Adipose tissue (tissue), 3 donors: ENCODE results near the gene NKAIN2. TPM values are rescaled to one million over a fixed set of nuclear protein-coding genes. Genes with fewer than 3 reads are reported as not detected.
"Not testable (repeated sequence)": the region's sequence is repeated elsewhere in the genome, so short reads cannot be mapped to it uniquely, and the experiment has no call there.

Experiments
- H3K27ac ChIP-seq: one replicate; pipeline ENCODE4 v1.5.1; 2013; ENCODE audit warnings: low read depth, low read length
- WGBS, 3 donors: extraction: QIAGEN DNeasy Blood & Tissue Kit; methylation state at CpG; one replicate each; pipeline ENCODE4 v1.1.7; 2013; 5-methylcytosine and 5-hydroxymethylcytosine counted together
- polyA plus RNA-seq, 3 donors: library from polyadenylated mRNA; stranded (reverse); fragments of 200-250 nt; gene quantifications; one replicate each; pipeline ENCODE4 v1.2.3, GENCODE V29; 2013
- donor health status: healthy with polysubstance abuse.
- donor health status: Bipolar disorder and iron deficiency.
- donor health status: healthy.

Gene NKAIN2
- polyA plus RNA-seq, 3 donors = 0.07 to 0.67 TPM; not detected in 1

DNA sequence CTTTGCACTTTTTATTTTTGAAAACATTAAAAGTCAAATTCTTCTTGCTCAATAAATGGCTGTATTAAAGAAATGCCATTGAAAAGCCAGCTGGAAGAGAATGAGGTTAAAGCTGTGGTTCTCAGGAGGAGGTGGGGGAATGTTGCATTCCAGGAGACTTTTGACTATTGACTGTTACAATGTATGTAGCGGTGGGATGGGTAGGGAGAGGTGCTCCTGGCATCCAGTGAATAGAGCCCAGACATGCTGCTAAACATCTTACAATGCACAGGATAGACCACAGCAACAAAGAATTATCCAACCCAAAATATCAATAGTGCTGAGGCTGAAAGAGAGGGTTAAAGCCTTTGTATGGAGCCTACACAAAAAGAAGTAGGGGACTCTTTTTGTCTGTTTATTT lies 295.9 kb downstream of the NKAIN2 start:
- 52 to 96% (median 95%) methylated on average over 1 of the region's 1 CpG for WGBS, 3 donors
- H3K27ac ChIP-seq = no peak overlapping the region

DNA sequence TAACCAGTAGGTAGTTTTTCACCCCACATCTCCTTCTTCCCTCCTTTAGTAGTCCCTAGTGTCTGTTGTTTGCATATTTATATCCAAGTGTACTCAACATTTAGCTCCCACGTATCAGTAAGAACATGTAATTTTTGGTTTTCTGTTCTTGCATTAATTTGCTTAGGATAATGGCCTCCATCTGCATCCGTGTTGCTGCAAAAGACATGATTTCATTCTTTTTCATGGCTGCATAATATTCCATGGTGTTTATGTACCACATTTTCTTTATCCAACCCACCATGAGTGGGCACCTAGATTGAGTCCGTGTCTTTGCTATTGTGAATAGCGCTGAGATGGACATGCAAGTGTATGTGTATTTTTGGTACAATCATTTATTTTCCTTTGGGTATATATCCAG lies 306.8 kb downstream of the NKAIN2 start:
- WGBS, 3 donors = 58 to 79% (median 67%) methylated on average over 4 of the region's 4 CpGs
- no peak overlapping the region for H3K27ac ChIP-seq

- 62 to 85% (median 83%) methylated on average over 1 of the region's 1 CpG for WGBS, 3 donors
- no peak overlapping the region for H3K27ac ChIP-seq
Observed at GRCh38 chr6:124119596-124119995, 315.9 kb downstream of the NKAIN2 start.

GRCh38 chr6:124123617-124124209 lies 320.0 kb downstream of the NKAIN2 start:
- H3K27ac ChIP-seq = no peak overlapping the region
- 41 to 92% (median 78%) methylated on average over 2 of the region's 2 CpGs for WGBS, 3 donors

DNA sequence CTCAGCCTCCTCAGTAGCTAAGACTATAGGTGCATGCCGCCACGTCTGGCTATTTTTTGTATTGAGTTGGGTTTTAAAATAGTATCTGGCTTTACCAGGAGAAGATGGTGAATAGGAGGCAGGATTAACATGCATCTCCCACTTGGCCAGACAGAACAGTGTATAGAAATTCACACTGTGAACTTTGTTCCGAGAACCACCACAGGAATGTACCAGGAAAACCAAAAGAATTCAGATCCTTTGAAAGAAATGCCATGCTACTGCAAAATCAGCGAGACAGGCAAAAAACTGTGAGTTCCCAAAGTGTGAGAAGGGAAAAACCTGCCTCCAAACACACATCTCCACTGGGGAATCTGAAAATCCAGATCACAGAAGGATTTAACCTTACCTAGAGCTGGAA lies 327.6 kb downstream of the NKAIN2 start:
- no peak overlapping the region for H3K27ac ChIP-seq
- WGBS, 3 donors = 84 to 89% (median 86%) methylated on average over 4 of the region's 4 CpGs

DNA sequence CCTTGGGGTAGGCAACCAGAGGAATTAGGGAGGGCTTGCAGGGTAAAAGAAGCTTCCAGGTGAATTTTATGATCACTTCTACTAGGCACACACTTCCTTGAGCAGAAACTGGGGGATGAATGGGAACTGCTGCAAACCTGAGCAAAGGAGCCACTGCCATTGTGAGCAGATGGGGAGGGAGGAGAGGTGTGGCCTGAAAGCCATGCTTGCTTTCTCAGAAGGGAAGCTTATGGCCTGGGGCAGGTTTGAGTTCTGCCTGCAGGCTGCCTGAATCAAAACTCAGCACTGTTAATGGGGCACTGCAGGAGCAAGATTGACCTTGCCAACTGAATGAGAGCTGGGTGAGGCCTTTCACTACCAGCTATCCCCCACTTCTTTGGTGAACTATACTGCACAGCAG lies 328.1 kb downstream of the NKAIN2 start:
- H3K27ac ChIP-seq = no peak overlapping the region

DNA sequence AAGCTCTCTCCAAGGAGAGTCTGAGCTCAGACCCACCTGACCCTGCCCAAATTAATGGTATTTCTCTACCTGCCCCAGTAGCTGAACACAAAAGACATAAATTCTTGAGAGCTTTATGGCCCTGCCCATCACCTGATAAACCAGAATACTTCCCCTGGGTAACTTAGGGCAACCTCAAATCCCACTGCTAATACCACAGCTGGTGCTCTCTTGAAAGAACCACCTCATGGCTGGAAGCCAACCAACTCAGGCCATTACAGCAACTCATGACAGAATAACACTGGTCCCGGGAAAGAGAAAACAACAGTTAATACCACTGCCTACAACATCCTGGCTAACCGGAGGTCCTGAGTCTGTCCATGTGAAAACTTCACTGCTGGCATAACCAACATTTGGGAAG lies 328.6 kb downstream of the NKAIN2 start:
- WGBS, 3 donors = 79 to 87% (median 84%) methylated on average over 2 of the region's 2 CpGs
- H3K27ac ChIP-seq = no peak overlapping the region

- H3K27ac ChIP-seq = no peak overlapping the region
- 69 to 76% (median 74%) methylated on average over 2 of the region's 2 CpGs for whole genome bisulfite sequencing, 3 donors
Observed at GRCh38 chr6:124142852-124143251, 339.2 kb downstream of the NKAIN2 start.

GRCh38 chr6:124143435-124143834 lies 339.8 kb downstream of the NKAIN2 start:
- no peak overlapping the region for H3K27ac ChIP-seq

DNA sequence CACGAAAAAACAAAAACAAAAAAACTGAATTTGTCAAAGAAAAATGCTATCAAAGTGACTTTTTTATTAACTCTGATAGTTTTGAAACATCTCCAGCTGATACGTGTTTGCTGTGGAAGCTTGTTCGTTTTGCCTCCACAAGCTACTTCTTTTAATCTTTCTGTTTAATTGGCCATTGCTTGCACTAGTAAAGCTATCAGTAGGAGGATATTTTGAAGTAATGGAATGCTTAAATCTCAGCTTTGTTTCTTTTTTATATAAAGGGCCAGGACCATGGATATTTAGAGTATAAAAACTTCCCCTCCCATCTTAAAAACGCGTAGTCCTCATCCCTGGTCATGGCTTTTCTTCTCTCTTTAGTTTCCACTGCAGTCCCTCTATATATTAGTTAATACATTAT lies 344.0 kb downstream of the NKAIN2 start:
- 34 to 45% (median 38%) methylated on average over 5 of the region's 5 CpGs for whole genome bisulfite sequencing, 3 donors

GRCh38 chr6:124148236-124148957 lies 344.7 kb downstream of the NKAIN2 start:
- WGBS, 3 donors = 24 to 70% (median 56%) methylated on average over 2 of the region's 2 CpGs
- H3K27ac ChIP-seq = no peak overlapping the region

More for the DNA sequence above, 344.0 kb downstream of the NKAIN2 start:
- no peak overlapping the region for H3K27ac ChIP-seq

- whole genome bisulfite sequencing, 3 donors = 87 to 91% (median 88%) methylated on average over 4 of the region's 4 CpGs
- no peak overlapping the region for H3K27ac ChIP-seq
Observed at GRCh38 chr6:124149646-124150045, 346.0 kb downstream of the NKAIN2 start.

DNA sequence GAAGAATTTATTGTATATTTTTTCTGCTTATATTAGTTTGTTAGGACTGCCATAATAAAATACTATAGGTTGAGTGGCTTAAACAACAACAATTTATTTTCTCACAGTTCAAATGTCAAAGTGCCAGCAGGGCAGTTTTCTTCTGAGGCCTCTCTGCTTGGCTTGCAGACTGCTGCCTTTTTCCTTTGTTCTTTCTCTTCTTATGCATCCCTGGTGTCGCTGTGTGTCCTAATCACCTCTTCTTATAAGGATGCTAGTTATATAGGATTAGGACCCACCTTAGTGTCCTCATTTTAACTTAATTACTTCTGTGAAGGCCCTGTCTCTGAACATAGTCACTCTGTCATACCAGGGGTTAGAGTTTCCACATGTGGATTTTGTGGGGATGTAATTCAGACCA lies 354.4 kb downstream of the NKAIN2 start:
- 52 to 84% (median 77%) methylated on average over 1 of the region's 1 CpG for WGBS, 3 donors
- H3K27ac ChIP-seq = no peak overlapping the region

DNA sequence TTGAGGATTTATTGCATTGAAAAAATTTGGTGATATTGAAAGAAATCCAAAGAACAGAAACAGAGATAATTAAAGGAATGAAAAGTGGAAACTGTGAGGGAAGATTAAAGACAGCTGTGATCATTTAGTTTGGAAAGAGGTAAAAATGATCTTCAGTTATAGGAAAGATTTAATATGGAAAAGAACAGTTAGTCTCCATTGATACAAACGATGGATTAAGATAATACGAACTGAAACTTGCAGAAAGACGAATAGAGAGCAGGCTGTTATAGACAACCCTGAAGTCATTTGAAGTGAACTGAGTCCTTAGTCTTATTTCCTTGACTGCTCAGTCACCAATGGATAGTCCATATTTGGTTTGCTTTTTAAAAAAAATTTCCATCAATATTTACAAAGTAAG lies 360.0 kb downstream of the NKAIN2 start:
- WGBS, 3 donors = 66 to 78% (median 76%) methylated on average over 3 of the region's 3 CpGs
- H3K27ac ChIP-seq = no peak overlapping the region

DNA sequence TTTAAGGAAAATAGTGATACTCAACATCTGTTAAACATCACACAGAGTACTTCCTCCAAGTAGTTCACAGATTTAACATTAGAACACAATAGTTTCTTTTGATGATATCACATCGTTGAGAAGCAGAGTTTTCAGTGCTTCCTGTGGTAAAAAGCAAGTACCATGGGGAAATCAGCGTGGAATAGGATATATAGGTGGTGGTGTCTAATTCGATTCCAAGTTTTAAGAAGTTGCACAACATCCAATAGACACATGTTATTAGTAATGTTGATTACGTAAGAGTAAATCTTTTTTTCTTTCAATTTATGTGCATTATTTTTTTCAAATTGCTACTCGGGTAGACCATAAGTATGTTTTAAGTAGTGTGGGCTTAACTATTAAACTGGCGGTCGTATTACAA lies 360.7 kb downstream of the NKAIN2 start:
- H3K27ac ChIP-seq = no peak overlapping the region
- 72 to 73% (median 72%) methylated on average over 7 of the region's 7 CpGs for WGBS, 3 donors

- WGBS, 3 donors = 76 to 100% (median 100%) methylated on average over 1 of the region's 1 CpG
- H3K27ac ChIP-seq = not testable (repeated sequence)
Observed at GRCh38 chr6:124167249-124167648, 363.6 kb downstream of the NKAIN2 start.

GRCh38 chr6:124190256-124190655 lies 386.6 kb downstream of the NKAIN2 start:
- WGBS, 3 donors = 49 to 74% (median 72%) methylated on average over 2 of the region's 2 CpGs
- H3K27ac ChIP-seq = no peak overlapping the region

DNA sequence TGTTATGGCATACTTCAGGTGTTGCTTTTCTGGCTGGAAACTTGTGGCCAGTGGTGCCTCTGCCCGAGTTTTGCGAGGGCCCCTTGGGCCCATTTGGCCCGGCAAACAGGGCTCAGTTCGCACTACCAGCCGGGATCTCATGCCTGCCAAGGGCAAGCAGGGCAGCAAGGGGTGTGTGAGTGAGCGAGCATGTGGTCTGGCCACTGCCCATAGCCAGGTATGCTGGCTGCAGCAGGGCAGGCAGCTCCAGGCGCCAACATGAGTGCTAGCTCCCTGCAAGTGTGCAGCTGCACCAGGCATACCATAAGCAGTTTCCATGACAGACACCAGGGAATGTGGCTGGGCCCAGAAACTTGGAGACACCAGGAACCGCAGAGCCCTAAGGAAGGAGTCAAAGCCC lies 389.5 kb downstream of the NKAIN2 start:
- 89 to 95% (median 93%) methylated on average over 8 of the region's 8 CpGs for WGBS, 3 donors
- H3K27ac ChIP-seq = no peak overlapping the region

- 72 to 92% (median 81%) methylated on average over 2 of the region's 2 CpGs for WGBS, 3 donors
- H3K27ac ChIP-seq = no peak overlapping the region
Observed at GRCh38 chr6:124197148-124197547, 393.5 kb downstream of the NKAIN2 start.

GRCh38 chr6:124199286-124199685 lies 395.6 kb downstream of the NKAIN2 start:
- no peak overlapping the region for H3K27ac ChIP-seq

More at GRCh38 chr6:124199286-124199685, 395.6 kb downstream of the NKAIN2 start:
- 43 to 55% (median 45%) methylated on average over 3 of the region's 3 CpGs for WGBS, 3 donors
